ENCODE data around the gene RPS15A.

Gene RPS15A

DNA sequence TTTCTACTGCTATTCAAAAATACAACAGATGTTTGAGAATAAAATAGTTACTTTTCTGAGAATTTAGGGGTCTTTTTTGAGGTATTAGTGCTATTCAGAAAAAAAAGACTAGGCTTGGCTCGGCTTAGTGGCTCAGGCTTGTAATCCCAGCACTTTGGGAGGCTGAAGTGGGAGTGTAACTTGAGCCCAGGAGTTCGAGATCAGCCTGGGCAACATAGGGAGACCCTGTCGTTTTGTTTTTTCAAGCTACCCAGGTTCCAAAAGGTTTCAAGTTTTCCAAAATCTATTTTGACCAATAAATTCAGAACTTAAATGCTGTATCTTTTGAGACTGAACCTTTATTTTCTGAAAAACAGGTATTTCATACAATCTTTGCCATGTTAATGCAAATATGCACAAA lies 14.4 kb upstream of the RPS15A start:
- H3K4me3 ChIP-seq, result no peak overlapping the region
- no peak overlapping the region for H3K27ac ChIP-seq
- TF ChIP-seq, protein P1, sequence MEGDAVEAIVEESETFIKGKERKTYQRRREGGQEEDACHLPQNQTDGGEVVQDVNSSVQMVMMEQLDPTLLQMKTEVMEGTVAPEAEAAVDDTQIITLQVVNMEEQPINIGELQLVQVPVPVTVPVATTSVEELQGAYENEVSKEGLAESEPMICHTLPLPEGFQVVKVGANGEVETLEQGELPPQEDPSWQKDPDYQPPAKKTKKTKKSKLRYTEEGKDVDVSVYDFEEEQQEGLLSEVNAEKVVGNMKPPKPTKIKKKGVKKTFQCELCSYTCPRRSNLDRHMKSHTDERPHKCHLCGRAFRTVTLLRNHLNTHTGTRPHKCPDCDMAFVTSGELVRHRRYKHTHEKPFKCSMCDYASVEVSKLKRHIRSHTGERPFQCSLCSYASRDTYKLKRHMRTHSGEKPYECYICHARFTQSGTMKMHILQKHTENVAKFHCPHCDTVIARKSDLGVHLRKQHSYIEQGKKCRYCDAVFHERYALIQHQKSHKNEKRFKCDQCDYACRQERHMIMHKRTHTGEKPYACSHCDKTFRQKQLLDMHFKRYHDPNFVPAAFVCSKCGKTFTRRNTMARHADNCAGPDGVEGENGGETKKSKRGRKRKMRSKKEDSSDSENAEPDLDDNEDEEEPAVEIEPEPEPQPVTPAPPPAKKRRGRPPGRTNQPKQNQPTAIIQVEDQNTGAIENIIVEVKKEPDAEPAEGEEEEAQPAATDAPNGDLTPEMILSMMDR (IDR thresholded peaks at IDR 0.05), result no peak
- no peak for DNase-seq (ENCODE audit: low spot score)

DNA sequence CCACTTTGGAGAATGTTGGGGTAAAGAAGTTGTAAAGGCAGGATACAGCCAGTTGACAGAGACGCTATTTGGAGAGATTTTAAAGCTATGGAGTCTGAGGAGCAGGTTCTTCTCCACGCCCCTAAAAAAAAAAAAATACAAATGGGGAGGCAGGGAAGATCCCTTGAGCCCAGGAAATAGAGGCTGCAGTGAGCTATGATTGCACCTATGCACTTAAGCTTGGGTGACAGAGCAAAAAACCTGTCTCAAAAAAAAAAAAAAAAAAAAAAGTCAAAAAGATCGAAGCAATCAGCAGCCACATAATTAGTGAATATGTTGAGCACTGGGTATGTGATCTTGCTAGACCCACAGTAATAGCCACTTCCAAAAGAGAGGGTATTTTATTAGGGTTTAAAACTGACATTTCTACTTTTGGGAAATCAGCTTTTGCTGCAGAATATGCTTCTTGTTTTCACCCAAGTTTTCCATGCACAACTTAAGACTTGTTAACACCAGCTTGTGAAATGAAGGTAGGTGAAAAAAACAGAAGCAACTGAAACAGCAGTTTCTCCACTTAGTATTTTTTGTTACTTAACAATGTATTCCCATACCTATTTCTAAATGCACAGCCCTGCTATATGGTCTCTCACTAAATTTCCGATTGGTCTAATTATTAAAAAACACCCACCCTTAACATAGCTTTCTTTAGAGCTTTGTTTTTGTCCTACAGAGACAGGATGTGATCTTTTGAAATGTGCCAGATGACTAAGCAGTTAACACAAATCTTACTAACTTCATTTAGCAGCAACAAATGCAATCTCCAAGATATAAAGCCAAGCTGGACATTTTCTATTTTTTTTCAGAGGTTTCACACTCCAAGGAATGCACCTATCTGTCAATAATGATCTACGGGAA lies 13.7 kb upstream of the RPS15A start:
- H3K4me3 ChIP-seq, result no peak overlapping the region
- TF ChIP-seq, protein P1 (IDR thresholded peaks at IDR 0.05), result no peak
- no peak for DNase-seq (ENCODE audit: low spot score)
- H3K27ac ChIP-seq, result no peak overlapping the region

DNA sequence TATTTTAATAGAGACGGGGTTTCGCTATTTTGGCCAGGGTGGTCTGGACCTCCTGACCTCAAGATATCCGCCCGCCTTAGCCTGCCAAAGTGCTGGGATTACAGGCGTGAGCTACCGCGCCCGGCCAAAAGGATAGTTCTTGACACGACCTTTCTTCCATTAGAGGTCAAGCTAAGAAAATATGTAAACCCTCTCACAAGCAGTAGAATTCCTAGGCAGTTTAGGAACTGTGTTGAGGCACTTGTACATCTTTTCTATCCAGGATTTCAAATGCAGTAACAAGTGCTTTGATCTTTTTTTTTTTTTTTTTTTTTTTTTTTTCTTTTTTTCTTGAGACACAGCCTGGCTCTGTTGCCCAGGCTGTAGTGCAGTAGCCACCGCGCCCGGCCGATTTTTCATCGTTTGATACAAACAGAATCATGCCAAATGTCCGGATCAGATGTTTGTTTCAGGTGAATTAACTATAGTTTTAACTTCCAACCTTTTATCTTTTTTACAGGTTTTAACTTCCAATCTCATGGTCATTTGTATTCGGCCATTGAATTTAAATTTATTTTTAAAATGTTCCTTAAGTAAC lies 12.7 kb upstream of the RPS15A start:
- DNase-seq (ENCODE audit: low spot score), result no peak
- H3K4me3 ChIP-seq, result no peak overlapping the region
- H3K27ac ChIP-seq, result no peak overlapping the region
- TF ChIP-seq, protein P1 (IDR thresholded peaks at IDR 0.05), result no peak

DNA sequence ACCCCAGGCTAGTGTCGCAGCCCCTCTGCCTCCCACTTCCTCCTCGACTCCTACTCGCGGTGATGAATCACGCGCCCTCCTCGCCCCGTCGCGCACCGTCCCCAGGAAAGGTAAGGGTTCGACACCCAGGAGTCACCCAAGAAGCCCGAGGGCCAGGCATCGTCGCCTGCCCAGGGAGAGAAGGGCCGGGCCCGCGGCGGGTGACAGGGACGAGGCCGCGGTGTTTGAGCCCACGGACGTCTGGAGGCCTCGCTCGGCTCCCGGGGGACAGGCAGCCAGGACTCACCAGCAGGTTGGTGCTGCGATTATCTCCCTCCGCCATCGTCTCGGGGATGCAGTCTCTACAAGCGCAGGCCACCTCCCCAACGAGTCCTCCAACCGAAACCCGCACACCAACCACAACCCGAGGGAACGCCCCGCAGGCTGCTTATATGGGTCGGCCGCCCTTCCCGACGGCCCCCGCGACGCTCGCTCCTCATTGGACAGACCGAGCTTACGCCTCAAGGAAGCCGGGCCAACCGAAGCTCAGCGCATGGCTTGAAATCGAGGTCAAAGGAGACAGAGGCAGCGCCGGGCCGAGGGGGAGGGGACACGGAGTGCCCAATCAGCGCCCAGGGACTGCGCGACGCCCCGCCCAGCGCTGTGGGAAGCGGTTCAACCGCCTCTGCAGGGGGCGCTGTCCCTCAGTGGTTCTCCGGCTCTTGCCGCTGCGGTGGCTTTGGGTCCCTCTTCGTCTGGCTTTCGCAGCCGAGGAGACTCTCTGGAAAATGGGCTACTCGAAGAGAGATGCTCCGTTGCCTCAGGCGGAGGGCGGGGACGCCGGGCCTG lies 11.2 kb upstream of the RPS15A start, which contains the start of gene ARL6IP1:
TSS of gene ARL6IP1 (minus strand) at position 405 of the 828 bp plus-strand sequence. CDS start at position 322, 83 bp downstream.
- H3K27ac ChIP-seq, result peak within 1 kb of the TSS; percentile 83 to 94
- TF ChIP-seq, protein P1 (IDR thresholded peaks at IDR 0.05), result peak; percentile 86

DNA sequence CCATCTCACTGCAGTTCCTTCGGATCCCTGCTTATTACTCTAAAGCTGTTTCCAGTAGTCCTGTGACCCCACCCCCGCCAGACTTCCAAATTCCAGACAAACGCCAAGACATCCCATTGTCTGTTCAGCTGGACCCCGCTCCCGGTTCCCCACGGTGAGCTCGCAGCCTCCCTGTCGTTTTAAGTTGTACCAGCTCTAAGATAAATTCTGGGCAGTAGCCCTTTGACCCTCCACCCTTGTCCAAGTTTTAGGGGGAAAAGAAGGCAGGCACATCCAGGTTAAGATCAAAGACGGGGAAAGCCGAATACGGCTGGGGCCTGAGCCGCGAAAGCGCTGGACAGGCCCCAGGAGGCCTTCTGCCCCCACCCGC lies 10.6 kb upstream of the RPS15A start:
- TF ChIP-seq, protein P1 (IDR thresholded peaks at IDR 0.05), result no peak
- no peak for DNase-seq (ENCODE audit: low spot score)
- H3K4me3 ChIP-seq, result peak overlapping the region; percentile 86
- H3K27ac ChIP-seq, result peak overlapping the region; percentile 83 to 94

More for the DNA sequence above, 11.2 kb upstream of the RPS15A start, which contains the start of gene ARL6IP1:
- H3K4me3 ChIP-seq, result peak within 1 kb of the TSS; percentile 86
- DNase-seq (ENCODE audit: low spot score), result peak; percentile 99

DNA sequence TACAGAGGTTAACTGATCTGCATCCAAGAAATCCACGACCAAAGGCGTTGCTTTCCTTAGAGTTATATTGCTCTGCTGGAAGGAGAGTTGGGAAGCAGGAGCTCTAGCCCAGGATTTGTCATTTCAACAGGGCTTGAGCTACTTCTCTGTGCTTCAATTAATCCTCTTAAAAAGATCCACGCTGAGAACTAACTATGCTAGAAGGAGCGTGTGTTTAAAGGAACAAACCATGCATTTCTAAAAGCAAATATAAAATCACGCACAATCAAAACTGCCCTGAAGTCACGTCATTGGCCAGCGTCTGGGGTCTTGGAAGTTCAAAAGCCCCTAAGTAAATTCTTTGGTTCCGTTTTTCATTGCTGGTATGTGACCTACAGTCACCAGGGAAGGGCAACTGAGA lies 10.2 kb upstream of the RPS15A start:
- no peak for DNase-seq (ENCODE audit: low spot score)
- TF ChIP-seq, protein P1 (IDR thresholded peaks at IDR 0.05), result no peak
- Histone ChIP-seq H3K4me3 (peak overlapping the region; percentile 86), H3K27ac (peak overlapping the region; percentile 83 to 94)
